Activated CD4-positive, alpha-beta memory T cell treated with anti-CD3 and anti-CD28 coated beads for 36 hours (primary cell): ENCODE results near the gene TGFA. TPM values are rescaled to one million over a fixed set of nuclear protein-coding genes. Genes with fewer than 3 reads are reported as not detected.

Experiments
- CTCF ChIA-PET: fragments of 350-600 bp; sonication (Branson Sonifier 250); formaldehyde crosslinking; loops from one replicate; lab custom pipeline; 2021; ENCODE audit warnings: antibody characterized with exemption, inconsistent platforms; lab: Charles Lee
- POLR2A ChIA-PET: fragments of 350-600 bp; sonication (Branson Sonifier 250); formaldehyde crosslinking; loops from one replicate; lab custom pipeline; 2021; ENCODE audit warnings: antibody characterized with exemption; lab: Charles Lee
- DNase-seq: peaks from one replicate; pipeline ENCODE4 v3.0.0-alpha.2; 2020
- H3K27ac Mint-ChIP-seq: one replicate; pipeline ENCODE4 v1.8.0; 2021; ENCODE audit warnings: mixed read lengths
- H3K27me3 Mint-ChIP-seq: one replicate; pipeline ENCODE4 v1.8.0; 2021; ENCODE audit warnings: mixed read lengths
- H3K36me3 Mint-ChIP-seq: one replicate; pipeline ENCODE4 v1.8.0; 2021; ENCODE audit warnings: mixed read lengths
- H3K4me1 Mint-ChIP-seq: one replicate; pipeline ENCODE4 v1.8.0; 2021; ENCODE audit warnings: low read depth, mixed read lengths
- H3K4me3 Mint-ChIP-seq: one replicate; pipeline ENCODE4 v1.8.0; 2021; ENCODE audit warnings: mild to moderate bottlenecking, mixed read lengths
- H3K9me3 Mint-ChIP-seq: one replicate; pipeline ENCODE4 v1.8.0; 2021; ENCODE audit warnings: mixed read lengths
- intact Hi-C: fragments of 100-400 bp; cut with micrococcal nuclease; formaldehyde crosslinking; loops from one replicate; pipeline ENCODE4 v1.15.1; 2023
- total RNA-seq, 2 experiments: library from RNA; stranded (reverse); gene quantifications; one replicate each; pipeline ENCODE4 v1.2.3, GENCODE V29; 2021

The TGFA gene
- total RNA-seq, 2 experiments from 2014 or later = 0.50 to 0.58 TPM

GRCh38 chr2:70531419-70532086 is 22.1 kb downstream of the TGFA start:
- Mint-ChIP-seq H3K36me3 (peaks cover 6% of the 10 kb centered on the region), H3K9me3 (peaks cover 8% of the 10 kb centered on the region), H3K4me1 (no peaks in the 10 kb centered on the region), H3K4me3 (no peak overlapping the region), H3K27ac (no peak overlapping the region), H3K27me3 (peaks cover 2% of the 10 kb centered on the region)
- CTCF ChIA-PET = no interaction called here
- intact Hi-C loops = no loop called here
- POLR2A ChIA-PET = no interaction called here
- DNase-seq = no peak

GRCh38 chr2:70529610-70530009 is 24.0 kb downstream of the TGFA start:
- peaks cover 4% of the 10 kb centered on the region for H3K4me1 Mint-ChIP-seq
- H3K4me3 Mint-ChIP-seq = no peak overlapping the region
- H3K27ac Mint-ChIP-seq = no peak overlapping the region
- DNase-seq = no peak
- intact Hi-C loops = no loop called here
- no peaks in the 10 kb centered on the region for H3K9me3 Mint-ChIP-seq
- CTCF ChIA-PET = no interaction called here
- no peaks in the 10 kb centered on the region for H3K36me3 Mint-ChIP-seq
- no peaks in the 10 kb centered on the region for H3K27me3 Mint-ChIP-seq
- POLR2A ChIA-PET = no interaction called here

- intact Hi-C loops = no loop called here
- H3K9me3 Mint-ChIP-seq = no peaks in the 10 kb centered on the region
- DNase-seq = no peak
- POLR2A ChIA-PET = no interaction called here
- no peak overlapping the region for H3K4me3 Mint-ChIP-seq
- CTCF ChIA-PET = no interaction called here
- peaks cover 11% of the 10 kb centered on the region for H3K4me1 Mint-ChIP-seq
- no peaks in the 10 kb centered on the region for H3K36me3 Mint-ChIP-seq
- no peak overlapping the region for H3K27ac Mint-ChIP-seq
- H3K27me3 Mint-ChIP-seq = no peaks in the 10 kb centered on the region
Observed at GRCh38 chr2:70528929-70529328, 24.7 kb downstream of the TGFA start.

GRCh38 chr2:70528276-70528675 is 25.4 kb downstream of the TGFA start:
- Mint-ChIP-seq H3K9me3 (no peaks in the 10 kb centered on the region), H3K4me3 (no peak overlapping the region), H3K36me3 (no peaks in the 10 kb centered on the region), H3K4me1 (peaks cover 17% of the 10 kb centered on the region), H3K27ac (no peak overlapping the region), H3K27me3 (no peaks in the 10 kb centered on the region)
- intact Hi-C loops = no loop called here
- POLR2A ChIA-PET = no interaction called here
- CTCF ChIA-PET = no interaction called here
- DNase-seq = no peak

GRCh38 chr2:70527447-70528080 is 26.1 kb downstream of the TGFA start:
- intact Hi-C loops = no loop called here
- Mint-ChIP-seq H3K36me3 (no peaks in the 10 kb centered on the region), H3K4me1 (peaks cover 18% of the 10 kb centered on the region), H3K27me3 (no peaks in the 10 kb centered on the region), H3K27ac (no peak overlapping the region), H3K9me3 (no peaks in the 10 kb centered on the region), H3K4me3 (no peak overlapping the region)
- no peak for DNase-seq
- CTCF ChIA-PET = no interaction called here
- POLR2A ChIA-PET = no interaction called here

- Mint-ChIP-seq H3K9me3 (no peaks in the 10 kb centered on the region), H3K4me3 (no peak overlapping the region), H3K27ac (no peak overlapping the region), H3K27me3 (no peaks in the 10 kb centered on the region), H3K36me3 (no peaks in the 10 kb centered on the region), H3K4me1 (peaks cover 18% of the 10 kb centered on the region)
- intact Hi-C loops = no loop called here
- POLR2A ChIA-PET = no interaction called here
- no peak for DNase-seq
- CTCF ChIA-PET = no interaction called here
Observed at GRCh38 chr2:70526126-70526525, 27.5 kb downstream of the TGFA start.

- intact Hi-C loops = no loop called here
- POLR2A ChIA-PET = no interaction called here
- no peaks in the 10 kb centered on the region for H3K9me3 Mint-ChIP-seq
- DNase-seq = no peak
- no peak overlapping the region for H3K4me3 Mint-ChIP-seq
- no peaks in the 10 kb centered on the region for H3K36me3 Mint-ChIP-seq
- no peak overlapping the region for H3K27ac Mint-ChIP-seq
- CTCF ChIA-PET = interaction anchor here (0.8 kb wide), 1 partner anchor 120 kb away, joined by 3 read pairs; no protein-coding TSS in a partner anchor
- peaks cover 18% of the 10 kb centered on the region for H3K4me1 Mint-ChIP-seq
- H3K27me3 Mint-ChIP-seq = no peaks in the 10 kb centered on the region
Observed at GRCh38 chr2:70525032-70525431, 28.6 kb downstream of the TGFA start.

- intact Hi-C loops = no loop called here
- Mint-ChIP-seq H3K4me3 (no peak overlapping the region), H3K9me3 (no peaks in the 10 kb centered on the region), H3K27me3 (no peaks in the 10 kb centered on the region), H3K4me1 (peaks cover 18% of the 10 kb centered on the region), H3K27ac (peak overlapping the region; percentile 49), H3K36me3 (no peaks in the 10 kb centered on the region)
- ChIA-PET POLR2A (no interaction called here), CTCF (interaction anchor here (0.8 kb wide), 1 partner anchor 121 kb away, joined by 3 read pairs; no protein-coding TSS in a partner anchor)
- peak; percentile 54 for DNase-seq
Observed at GRCh38 chr2:70523996-70524965, 29.3 kb downstream of the TGFA start.

GRCh38 chr2:70523672-70523995 is 30.0 kb downstream of the TGFA start:
- H3K9me3 Mint-ChIP-seq = no peaks in the 10 kb centered on the region
- DNase-seq = no peak
- intact Hi-C loops = no loop called here
- no peaks in the 10 kb centered on the region for H3K27me3 Mint-ChIP-seq
- no peak overlapping the region for H3K4me3 Mint-ChIP-seq
- ChIA-PET CTCF (no interaction called here), POLR2A (no interaction called here)
- peaks cover 18% of the 10 kb centered on the region for H3K4me1 Mint-ChIP-seq
- no peaks in the 10 kb centered on the region for H3K36me3 Mint-ChIP-seq
- no peak overlapping the region for H3K27ac Mint-ChIP-seq

- no peak overlapping the region for H3K27ac Mint-ChIP-seq
- no peaks in the 10 kb centered on the region for H3K36me3 Mint-ChIP-seq
Observed at GRCh38 chr2:70522627-70523026, 31.0 kb downstream of the TGFA start.

GRCh38 chr2:70520825-70521224 is 32.8 kb downstream of the TGFA start:
- ChIA-PET CTCF (no interaction called here), POLR2A (no interaction called here)
- intact Hi-C loops = no loop called here
- peaks cover 30% of the 10 kb centered on the region for H3K4me1 Mint-ChIP-seq
- DNase-seq = no peak
- no peak overlapping the region for H3K27ac Mint-ChIP-seq
- no peaks in the 10 kb centered on the region for H3K9me3 Mint-ChIP-seq
- H3K27me3 Mint-ChIP-seq = no peaks in the 10 kb centered on the region
- no peak overlapping the region for H3K4me3 Mint-ChIP-seq
- no peaks in the 10 kb centered on the region for H3K36me3 Mint-ChIP-seq

More at GRCh38 chr2:70522627-70523026, 31.0 kb downstream of the TGFA start:
- intact Hi-C loops = no loop called here
- no peak for DNase-seq
- ChIA-PET CTCF (no interaction called here), POLR2A (no interaction called here)
- H3K9me3 Mint-ChIP-seq = no peaks in the 10 kb centered on the region
- H3K4me1 Mint-ChIP-seq = peaks cover 18% of the 10 kb centered on the region
- no peaks in the 10 kb centered on the region for H3K27me3 Mint-ChIP-seq
- H3K4me3 Mint-ChIP-seq = no peak overlapping the region

- H3K27me3 Mint-ChIP-seq = no peaks in the 10 kb centered on the region
- no peak for DNase-seq
- no peaks in the 10 kb centered on the region for H3K9me3 Mint-ChIP-seq
- intact Hi-C loops = no loop called here
- H3K36me3 Mint-ChIP-seq = no peaks in the 10 kb centered on the region
- POLR2A ChIA-PET = no interaction called here
- H3K4me3 Mint-ChIP-seq = no peak overlapping the region
- CTCF ChIA-PET = no interaction called here
- peaks cover 24% of the 10 kb centered on the region for H3K4me1 Mint-ChIP-seq
- no peak overlapping the region for H3K27ac Mint-ChIP-seq
Observed at GRCh38 chr2:70519453-70519852, 34.2 kb downstream of the TGFA start.
